ENCODE results near the gene MTHFD1L. TPM values are rescaled to one million over a fixed set of nuclear protein-coding genes. Genes with fewer than 3 reads are reported as not detected.
"Not testable (repeated sequence)": the region's sequence is repeated elsewhere in the genome, so short reads cannot be mapped to it uniquely, and the experiment has no call there.

Gene MTHFD1L
- total RNA-seq, 4 donors from 2014 or later, result 4.7 to 45.9 (median 24.0) TPM

- no peak for TF ChIP-seq CTCF (IDR thresholded peaks at IDR 0.05)
- ATAC-seq (ENCODE audit: low FRiP score), result no peak
- DNase-seq (ENCODE audit: low spot score), result no peak
Observed at GRCh38 chr6:151084275-151084674, 218.8 kb downstream of the MTHFD1L start.

DNA sequence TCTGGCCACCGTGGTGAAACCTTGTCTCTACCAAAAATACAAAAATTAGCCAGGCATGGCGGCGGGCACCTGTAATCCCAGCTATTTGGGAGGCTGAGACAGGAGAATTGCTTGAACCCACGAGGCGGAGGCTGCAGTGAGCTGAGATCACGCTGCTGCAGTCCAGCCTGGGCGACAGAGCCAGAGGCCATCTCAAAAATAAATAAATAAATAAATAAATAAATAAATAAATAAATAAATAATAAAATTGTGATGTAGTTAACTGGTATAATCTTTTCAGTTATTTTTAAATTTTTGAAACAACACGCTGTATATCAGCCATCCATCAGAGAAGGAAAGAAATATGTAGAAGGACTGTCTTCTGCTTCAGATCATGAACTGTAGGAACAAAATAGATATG, 221.6 kb downstream of the MTHFD1L start:
- not testable (repeated sequence) for DNase-seq (ENCODE audit: low spot score); ATAC-seq (ENCODE audit: low FRiP score)

DNA sequence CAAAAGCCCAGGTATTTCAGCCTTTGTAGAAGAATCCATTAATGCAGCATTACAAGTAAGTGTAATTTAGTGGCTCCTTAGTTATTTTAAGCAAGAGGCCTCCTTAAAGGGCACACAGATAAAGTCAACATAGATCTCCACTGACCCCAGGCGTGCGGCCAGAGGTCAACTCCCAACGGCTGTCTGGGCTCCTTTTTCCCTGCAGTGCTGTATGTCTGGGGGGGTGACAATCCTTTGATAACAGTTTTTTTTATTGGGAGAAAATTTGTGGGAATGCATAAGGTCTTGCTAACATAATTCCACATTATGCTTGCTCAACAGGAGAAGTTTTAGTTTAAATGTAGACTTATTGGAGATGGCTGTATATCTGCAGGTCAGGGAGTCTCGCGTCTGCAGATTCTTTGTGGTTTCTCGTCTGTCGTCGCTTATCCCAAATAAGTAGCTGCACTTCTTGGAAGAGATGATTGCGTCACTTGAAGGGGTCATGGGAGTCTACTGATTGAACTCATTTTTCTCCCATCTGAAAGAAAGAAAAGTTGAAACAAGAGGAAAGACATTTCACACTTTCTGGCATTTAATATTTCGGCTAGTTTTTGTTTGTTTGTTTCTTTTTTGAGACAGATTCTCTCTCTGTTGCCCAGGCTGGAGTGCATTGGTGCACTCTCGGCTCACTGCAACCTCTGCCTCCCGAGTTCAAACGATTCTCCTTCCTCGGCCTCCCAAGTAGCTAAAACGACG, 222.5 kb downstream of the MTHFD1L start:
- ATAC-seq (ENCODE audit: low FRiP score), result no peak
- DNase-seq (ENCODE audit: low spot score), result no peak
- TF ChIP-seq CTCF (IDR thresholded peaks at IDR 0.05), result no peak

- ATAC-seq (ENCODE audit: low FRiP score) (no peak), DNase-seq (ENCODE audit: low spot score) (no peak)
- no peak for TF ChIP-seq CTCF (IDR thresholded peaks at IDR 0.05)
Observed at GRCh38 chr6:151088599-151088935, 223.1 kb downstream of the MTHFD1L start.

DNA sequence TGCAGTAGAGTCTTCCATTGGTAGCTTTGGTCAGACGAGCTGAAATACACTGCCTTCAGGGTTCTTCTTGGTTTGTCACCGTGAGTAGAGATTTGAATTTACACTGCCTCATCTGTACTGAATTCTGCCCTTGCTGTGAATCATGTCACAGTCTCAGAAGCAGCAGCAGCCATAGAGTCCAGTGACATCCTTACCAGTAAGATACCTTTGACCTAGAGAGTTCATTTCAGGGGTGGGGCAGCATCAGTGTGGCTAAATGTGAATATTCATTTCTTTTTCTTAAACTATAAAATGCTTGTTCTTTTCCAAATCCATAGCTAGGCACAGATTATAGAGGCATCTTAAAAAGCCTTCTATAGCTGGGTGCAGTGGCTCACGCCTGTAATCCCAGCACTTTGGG, 223.5 kb downstream of the MTHFD1L start:
- no peak for TF ChIP-seq CTCF (IDR thresholded peaks at IDR 0.05)
- ATAC-seq (ENCODE audit: low FRiP score) (peak; percentile 24), DNase-seq (ENCODE audit: low spot score) (no peak)

DNA sequence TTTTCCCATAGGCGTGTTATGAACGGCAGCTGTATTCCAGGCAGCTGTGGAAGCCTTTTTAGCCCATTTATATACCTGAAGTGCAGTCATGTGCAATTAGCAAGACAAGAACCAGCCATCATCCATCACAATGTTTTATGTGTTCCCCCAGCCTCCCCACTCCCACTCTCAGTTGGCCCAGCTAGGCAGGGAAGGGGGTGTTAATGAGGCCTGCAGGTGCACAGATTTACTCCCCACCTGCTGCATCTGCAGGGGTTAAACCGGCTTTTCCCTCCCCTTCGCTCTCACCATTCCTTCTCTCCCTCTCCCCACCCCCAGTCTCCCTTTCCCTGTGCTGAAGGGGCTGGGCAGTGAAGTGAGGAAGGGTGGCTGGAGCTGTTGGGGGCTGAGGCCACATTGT, 224.5 kb downstream of the MTHFD1L start:
- no peak for DNase-seq (ENCODE audit: low spot score)
- no peak for ATAC-seq (ENCODE audit: low FRiP score)
- TF ChIP-seq CTCF (IDR thresholded peaks at IDR 0.05), result no peak

GRCh38 chr6:151091571-151091970, 226.1 kb downstream of the MTHFD1L start:
- no peak for TF ChIP-seq CTCF (IDR thresholded peaks at IDR 0.05)
- ATAC-seq (ENCODE audit: low FRiP score) (no peak), DNase-seq (ENCODE audit: low spot score) (no peak)
